ENCODE results near the gene PSMD4.
"Not testable (repeated sequence)": the region's sequence is repeated elsewhere in the genome, so short reads cannot be mapped to it uniquely, and the experiment has no call there.

Gene PSMD4

DNA sequence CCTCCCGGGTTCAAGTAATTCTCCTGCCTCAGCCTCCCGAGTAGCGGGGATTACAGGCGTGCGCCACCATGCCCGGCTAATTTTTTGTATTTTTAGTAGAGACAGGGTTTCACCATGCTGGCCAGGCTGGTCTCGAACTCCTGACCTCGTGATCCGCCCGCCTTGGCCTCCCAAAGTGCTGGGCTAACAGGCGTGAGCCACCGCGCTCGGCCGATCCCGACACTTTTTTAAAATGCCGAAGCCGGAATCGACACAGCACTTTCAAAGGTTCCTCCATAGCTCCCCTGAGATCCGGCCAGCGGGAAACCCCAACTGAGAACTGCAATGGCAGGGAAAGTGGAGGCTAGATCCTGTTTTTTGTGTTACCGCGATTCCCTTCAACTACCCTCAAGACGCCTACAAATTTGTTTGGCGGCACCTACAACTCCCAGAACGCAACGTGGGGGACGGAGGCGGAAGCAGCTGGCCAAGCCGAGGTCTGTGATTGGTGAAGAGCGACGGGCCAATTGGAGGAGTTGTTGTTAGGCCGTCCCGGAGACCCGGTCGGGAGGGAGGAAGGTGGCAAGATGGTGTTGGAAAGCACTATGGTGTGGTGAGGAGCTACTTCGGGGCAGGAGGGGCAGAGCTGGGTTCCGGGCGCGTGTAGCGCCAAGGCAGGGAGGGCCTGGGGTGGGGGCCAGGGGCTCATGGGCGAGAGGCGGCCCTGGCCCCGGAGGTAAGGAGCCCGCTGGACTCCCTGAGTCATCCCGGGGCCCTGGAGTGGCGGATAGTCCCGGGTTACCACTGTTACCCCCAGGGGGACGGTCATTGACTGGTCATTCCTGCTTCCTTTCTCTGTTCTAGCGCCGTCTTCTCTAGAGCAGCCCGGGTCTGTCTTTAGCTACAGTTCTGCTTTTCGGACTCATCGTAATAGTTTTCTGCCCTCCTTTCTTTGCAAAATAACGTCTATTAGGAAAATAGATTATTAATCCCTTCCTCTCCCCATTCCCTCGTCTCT, at the start of gene PSMD4:
TSS of gene PSMD4 (plus strand) at position 518 of the 997 bp plus-strand sequence. CDS start at position 567, 49 bp downstream.
- Histone ChIP-seq H3K36me3 (ENCODE audit: control insufficient read depth, insufficient read depth, low read length) (no peaks in the 10 kb centered on the region), H3K4me1 (ENCODE audit: control insufficient read depth, insufficient read depth, low read length) (no peaks in the 10 kb centered on the region), H3K27ac (ENCODE audit: low read length) (no peak within 1 kb of the TSS), H3K27me3 (ENCODE audit: control insufficient read depth, insufficient read depth, low read length) (no peaks in the 10 kb centered on the region), H3K9me3 (ENCODE audit: control insufficient read depth, insufficient read depth, low read length) (no peaks in the 10 kb centered on the region), H3K4me3 (ENCODE audit: low read length) (peak within 1 kb of the TSS; percentile 99)
- DNase-seq (ENCODE audit: low read depth, low spot score): peak; percentile 98
- WGBS (ENCODE audit: insufficient coverage, insufficient read length): no CpG with 5 or more reads among the region's 56 CpGs

DNA sequence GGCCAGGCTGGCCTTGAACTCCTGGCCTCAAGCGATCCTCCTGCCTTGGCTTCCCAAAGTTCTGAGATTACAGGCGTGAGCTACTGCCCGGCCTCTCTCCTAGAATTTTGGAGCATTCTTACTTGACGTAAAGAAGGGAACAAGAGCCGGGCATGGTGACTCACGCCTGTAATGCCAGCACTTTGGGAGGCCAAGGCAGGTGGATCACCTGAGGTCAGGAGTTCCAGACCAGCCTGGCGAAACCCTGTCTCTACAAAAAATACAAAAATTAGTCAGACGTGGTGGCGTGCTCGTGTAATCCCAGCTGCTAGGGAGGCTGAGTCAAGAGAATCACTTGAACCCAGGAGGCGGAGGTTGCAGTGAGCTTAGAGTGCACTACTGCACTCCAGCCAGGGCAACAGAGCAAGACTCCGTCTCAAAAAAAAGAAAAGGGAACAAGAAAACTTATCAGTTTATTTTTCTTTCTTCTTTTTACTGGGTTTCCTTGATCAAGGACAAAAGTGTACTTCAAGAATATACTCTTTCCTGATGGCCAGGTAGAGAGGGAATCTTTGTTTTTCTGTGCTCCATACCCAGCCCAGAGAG, 49.1 kb upstream of the PSMD4 start:
- H3K4me3 ChIP-seq (ENCODE audit: low read length); DNase-seq (ENCODE audit: low read depth, low spot score); H3K4me1 ChIP-seq (ENCODE audit: control insufficient read depth, insufficient read depth, low read length); H3K9me3 ChIP-seq (ENCODE audit: control insufficient read depth, insufficient read depth, low read length); H3K36me3 ChIP-seq (ENCODE audit: control insufficient read depth, insufficient read depth, low read length); H3K27me3 ChIP-seq (ENCODE audit: control insufficient read depth, insufficient read depth, low read length); H3K27ac ChIP-seq (ENCODE audit: low read length): not testable (repeated sequence)
- no CpG with 5 or more reads among the region's 12 CpGs for WGBS (ENCODE audit: insufficient coverage, insufficient read length)

DNA sequence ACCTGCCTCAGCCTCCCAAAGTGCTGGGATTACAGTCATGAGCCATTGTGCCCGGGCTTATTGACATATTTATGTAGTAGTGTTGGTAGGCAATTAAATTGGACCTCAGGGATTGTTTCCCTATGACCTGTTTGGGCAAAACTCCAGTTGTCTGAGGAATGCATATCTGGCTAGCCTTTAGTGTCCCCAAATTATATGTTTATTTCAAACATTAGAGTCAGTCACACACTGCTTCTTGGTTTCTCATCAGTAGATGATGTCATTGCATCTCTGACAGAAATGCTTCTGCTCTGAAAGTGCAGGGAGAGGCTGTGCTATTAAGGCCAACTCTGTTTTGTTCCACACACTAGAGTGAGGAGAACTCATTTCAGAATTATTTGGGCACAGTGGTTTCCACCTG, 43.7 kb upstream of the PSMD4 start:
- H3K36me3 ChIP-seq (ENCODE audit: control insufficient read depth, insufficient read depth, low read length): no peaks in the 10 kb centered on the region; the same call in 1 of the 2 replicates
- no CpG with 5 or more reads among the region's 1 CpG for WGBS (ENCODE audit: insufficient coverage, insufficient read length)

DNA sequence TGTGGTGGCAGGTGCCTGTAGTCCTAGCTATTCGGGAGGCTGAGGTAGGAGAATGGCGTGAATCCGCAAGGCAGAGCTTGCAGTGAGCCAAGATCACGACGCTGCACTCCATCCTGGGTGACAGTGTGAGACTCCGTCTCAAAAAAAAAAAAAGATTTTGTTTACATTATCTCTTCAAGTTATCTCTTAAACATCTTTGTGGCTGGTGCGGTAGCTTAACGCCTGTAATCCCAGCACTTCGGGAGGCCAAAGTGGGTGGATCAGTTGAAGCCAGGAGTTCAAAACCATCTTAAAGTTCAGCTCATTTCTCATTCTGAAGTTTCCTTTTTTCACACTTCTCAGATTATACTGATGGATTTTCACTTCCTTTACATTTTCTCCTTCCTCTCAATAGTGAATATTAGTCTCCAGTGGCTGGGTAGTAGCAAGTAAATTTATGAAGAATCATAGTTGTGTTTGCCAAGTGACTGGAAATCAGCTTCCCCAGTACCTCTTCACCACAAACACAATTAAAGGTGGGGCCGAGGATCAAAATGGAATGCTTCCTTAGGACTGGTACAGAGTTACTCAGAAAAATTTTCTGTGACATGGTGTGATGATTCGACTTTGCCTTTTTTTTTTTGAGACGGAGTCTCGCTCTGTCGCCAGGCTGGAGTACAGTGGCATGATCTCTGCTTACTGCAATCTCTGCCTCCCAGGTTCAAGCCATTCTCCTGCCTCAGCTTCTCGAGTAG, 42.4 kb upstream of the PSMD4 start:
- Histone ChIP-seq H3K4me1 (ENCODE audit: control insufficient read depth, insufficient read depth, low read length) (no peaks in the 10 kb centered on the region), H3K36me3 (ENCODE audit: control insufficient read depth, insufficient read depth, low read length) (no peaks in the 10 kb centered on the region; the same call in 1 of the 2 replicates), H3K27ac (ENCODE audit: low read length) (no peak overlapping the region), H3K4me3 (ENCODE audit: low read length) (no peak overlapping the region), H3K27me3 (ENCODE audit: control insufficient read depth, insufficient read depth, low read length) (no peaks in the 10 kb centered on the region), H3K9me3 (ENCODE audit: control insufficient read depth, insufficient read depth, low read length) (no peaks in the 10 kb centered on the region)
- no CpG with 5 or more reads among the region's 15 CpGs for WGBS (ENCODE audit: insufficient coverage, insufficient read length)
- DNase-seq (ENCODE audit: low read depth, low spot score): no peak

More for the DNA sequence above, 43.7 kb upstream of the PSMD4 start:
- Histone ChIP-seq H3K4me1 (ENCODE audit: control insufficient read depth, insufficient read depth, low read length) (no peaks in the 10 kb centered on the region), H3K27me3 (ENCODE audit: control insufficient read depth, insufficient read depth, low read length) (no peaks in the 10 kb centered on the region), H3K27ac (ENCODE audit: low read length) (no peak overlapping the region), H3K9me3 (ENCODE audit: control insufficient read depth, insufficient read depth, low read length) (no peaks in the 10 kb centered on the region), H3K4me3 (ENCODE audit: low read length) (no peak overlapping the region)
- DNase-seq (ENCODE audit: low read depth, low spot score): no peak

DNA sequence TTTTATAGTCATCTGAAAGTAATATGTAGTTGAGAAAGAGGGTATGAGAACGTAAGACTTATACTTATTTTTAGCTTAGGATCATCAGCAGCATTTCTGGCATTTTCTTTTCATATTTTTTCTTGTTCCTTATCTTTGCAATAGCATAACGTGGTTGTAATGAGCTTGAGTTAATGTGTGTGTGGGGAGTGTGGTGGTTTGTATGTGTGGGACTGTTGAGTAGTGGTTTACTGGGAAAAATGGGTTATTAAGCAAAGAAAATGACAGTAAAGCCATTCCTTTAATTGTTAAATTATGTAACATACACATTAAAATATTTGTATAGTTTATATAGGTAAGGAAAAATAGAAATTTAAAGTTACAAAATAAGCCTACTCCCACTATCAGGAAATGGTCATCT, 41.0 kb upstream of the PSMD4 start:
- Histone ChIP-seq H3K27ac (ENCODE audit: low read length) (no peak overlapping the region), H3K9me3 (ENCODE audit: control insufficient read depth, insufficient read depth, low read length) (no peaks in the 10 kb centered on the region), H3K4me3 (ENCODE audit: low read length) (no peak overlapping the region), H3K36me3 (ENCODE audit: control insufficient read depth, insufficient read depth, low read length) (no peaks in the 10 kb centered on the region; the same call in 1 of the 2 replicates), H3K27me3 (ENCODE audit: control insufficient read depth, insufficient read depth, low read length) (no peaks in the 10 kb centered on the region), H3K4me1 (ENCODE audit: control insufficient read depth, insufficient read depth, low read length) (no peaks in the 10 kb centered on the region)
- WGBS (ENCODE audit: insufficient coverage, insufficient read length): 100% methylated on average over 1 of the region's 2 CpGs
- DNase-seq (ENCODE audit: low read depth, low spot score): no peak

DNA sequence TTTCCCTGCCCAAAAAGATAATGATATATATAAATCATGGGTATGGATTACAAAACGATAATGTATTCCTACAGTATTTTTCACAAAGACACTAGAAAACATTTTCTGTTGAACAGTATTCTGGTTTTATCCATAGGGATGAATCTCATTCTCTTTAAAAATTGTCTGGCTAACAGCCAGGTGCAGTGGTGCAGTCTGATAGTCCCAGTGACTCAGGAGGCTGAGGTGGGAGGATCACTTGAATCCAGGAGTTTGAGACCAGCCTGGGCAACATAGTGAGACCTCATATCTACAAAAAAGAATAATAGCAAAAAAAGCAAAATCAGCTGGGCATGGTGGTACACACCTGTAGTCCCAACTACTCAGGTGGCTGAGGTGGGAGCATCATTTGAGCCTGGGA, 32.9 kb upstream of the PSMD4 start:
- H3K4me3 ChIP-seq (ENCODE audit: low read length): no peak overlapping the region
- WGBS (ENCODE audit: insufficient coverage, insufficient read length): no CpG with 5 or more reads among the region's 1 CpG
- H3K27ac ChIP-seq (ENCODE audit: low read length): no peak overlapping the region
- H3K27me3 ChIP-seq (ENCODE audit: control insufficient read depth, insufficient read depth, low read length): no peaks in the 10 kb centered on the region
- no peak for DNase-seq (ENCODE audit: low read depth, low spot score)
- no peaks in the 10 kb centered on the region for H3K4me1 ChIP-seq (ENCODE audit: control insufficient read depth, insufficient read depth, low read length)
- no peaks in the 10 kb centered on the region for H3K9me3 ChIP-seq (ENCODE audit: control insufficient read depth, insufficient read depth, low read length)
- H3K36me3 ChIP-seq (ENCODE audit: control insufficient read depth, insufficient read depth, low read length): no peaks in the 10 kb centered on the region

DNA sequence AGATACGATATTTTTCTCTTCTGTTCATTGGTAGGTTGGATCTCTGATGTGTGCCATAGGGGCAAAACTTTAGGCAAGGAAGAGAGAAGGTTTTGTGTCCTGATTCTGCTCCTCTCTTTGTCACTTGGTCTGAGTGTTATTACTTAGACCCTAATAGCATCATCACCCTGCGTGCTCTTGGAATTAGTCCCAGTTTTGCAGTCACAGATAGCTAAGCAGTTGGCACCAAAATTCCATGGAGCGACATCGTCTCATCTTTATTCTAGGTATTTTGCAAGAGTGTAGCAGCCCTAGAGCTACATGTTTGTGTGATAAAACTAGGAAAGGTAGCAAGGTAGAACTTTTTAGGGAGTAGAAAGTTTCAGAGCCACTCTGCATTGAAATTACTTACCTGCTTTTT, 32.4 kb upstream of the PSMD4 start:
- Histone ChIP-seq H3K9me3 (ENCODE audit: control insufficient read depth, insufficient read depth, low read length) (no peaks in the 10 kb centered on the region), H3K4me1 (ENCODE audit: control insufficient read depth, insufficient read depth, low read length) (no peaks in the 10 kb centered on the region), H3K4me3 (ENCODE audit: low read length) (no peak overlapping the region), H3K36me3 (ENCODE audit: control insufficient read depth, insufficient read depth, low read length) (no peaks in the 10 kb centered on the region), H3K27ac (ENCODE audit: low read length) (no peak overlapping the region), H3K27me3 (ENCODE audit: control insufficient read depth, insufficient read depth, low read length) (no peaks in the 10 kb centered on the region)
- WGBS (ENCODE audit: insufficient coverage, insufficient read length): no CpG with 5 or more reads among the region's 4 CpGs
- no peak for DNase-seq (ENCODE audit: low read depth, low spot score)

DNA sequence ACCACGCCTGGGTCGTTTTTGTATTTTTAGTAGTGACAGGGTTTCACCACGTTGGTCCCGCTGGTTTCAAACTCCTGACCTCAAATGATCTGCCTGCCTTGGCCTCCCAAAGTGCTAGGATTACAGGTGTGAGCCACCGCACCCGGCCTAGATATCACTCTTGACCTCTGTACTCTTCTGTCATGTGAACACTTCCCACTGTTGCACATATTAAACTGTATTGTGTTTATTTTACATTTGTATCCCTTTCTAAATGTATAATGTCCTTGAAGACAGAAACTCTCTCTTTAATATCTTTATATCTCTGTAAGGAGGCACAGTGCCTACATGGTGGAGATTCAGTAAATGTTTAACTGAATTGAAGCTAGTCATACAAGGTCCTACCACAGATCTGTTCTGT, 19.3 kb upstream of the PSMD4 start:
- Histone ChIP-seq H3K27me3 (ENCODE audit: control insufficient read depth, insufficient read depth, low read length) (no peaks in the 10 kb centered on the region), H3K9me3 (ENCODE audit: control insufficient read depth, insufficient read depth, low read length) (no peaks in the 10 kb centered on the region), H3K4me3 (ENCODE audit: low read length) (no peak overlapping the region), H3K4me1 (ENCODE audit: control insufficient read depth, insufficient read depth, low read length) (no peaks in the 10 kb centered on the region), H3K27ac (ENCODE audit: low read length) (no peak overlapping the region), H3K36me3 (ENCODE audit: control insufficient read depth, insufficient read depth, low read length) (peaks cover 33% of the 10 kb centered on the region; the same call in 1 of the 2 replicates)
- DNase-seq (ENCODE audit: low read depth, low spot score): no peak
- no CpG with 5 or more reads among the region's 6 CpGs for whole genome bisulfite sequencing (ENCODE audit: insufficient coverage, insufficient read length)

DNA sequence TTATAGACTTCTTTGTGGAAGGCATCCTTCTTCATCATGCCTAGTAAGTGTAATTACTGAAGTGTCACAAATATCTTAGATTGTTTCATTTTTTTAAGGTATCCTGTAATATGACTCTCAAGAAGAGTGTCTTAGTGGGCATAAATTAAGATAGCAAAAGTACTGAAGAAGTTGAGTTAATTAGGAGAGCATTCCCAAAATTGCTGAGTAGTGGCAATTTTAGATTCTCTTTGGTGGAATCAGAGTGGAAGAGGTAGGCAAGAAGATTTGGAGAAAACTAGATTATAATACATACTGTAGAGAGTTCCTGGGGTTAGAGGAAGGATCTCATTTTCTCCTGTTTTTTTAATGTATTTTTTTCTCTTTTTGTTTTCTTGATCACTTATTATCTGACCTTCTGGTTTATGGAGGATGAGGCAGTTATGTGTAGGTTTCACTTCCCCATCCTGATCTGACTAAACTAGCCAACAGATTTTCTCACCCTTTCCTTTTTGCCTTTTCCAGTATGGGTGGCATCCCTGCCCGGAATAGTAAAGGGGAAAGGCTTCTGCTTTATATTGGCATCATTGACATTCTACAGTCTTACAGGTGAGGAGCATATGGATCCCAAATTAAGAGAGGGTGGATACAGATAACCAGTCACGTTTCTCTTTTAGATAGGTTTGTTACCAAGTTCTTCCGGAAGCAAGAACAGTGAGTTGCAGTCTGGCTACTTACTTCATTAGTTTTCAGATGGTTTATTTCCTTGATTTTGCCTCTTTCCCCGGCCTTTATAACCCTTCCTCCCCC, 16.7 kb upstream of the PSMD4 start:
- Histone ChIP-seq H3K4me3 (ENCODE audit: low read length) (no peak overlapping the region), H3K36me3 (ENCODE audit: control insufficient read depth, insufficient read depth, low read length) (peaks cover 37% of the 10 kb centered on the region; the same call in 1 of the 2 replicates), H3K27me3 (ENCODE audit: control insufficient read depth, insufficient read depth, low read length) (no peaks in the 10 kb centered on the region), H3K4me1 (ENCODE audit: control insufficient read depth, insufficient read depth, low read length) (no peaks in the 10 kb centered on the region), H3K9me3 (ENCODE audit: control insufficient read depth, insufficient read depth, low read length) (no peaks in the 10 kb centered on the region), H3K27ac (ENCODE audit: low read length) (no peak overlapping the region)
- WGBS (ENCODE audit: insufficient coverage, insufficient read length): no CpG with 5 or more reads among the region's 4 CpGs
- DNase-seq (ENCODE audit: low read depth, low spot score): no peak

DNA sequence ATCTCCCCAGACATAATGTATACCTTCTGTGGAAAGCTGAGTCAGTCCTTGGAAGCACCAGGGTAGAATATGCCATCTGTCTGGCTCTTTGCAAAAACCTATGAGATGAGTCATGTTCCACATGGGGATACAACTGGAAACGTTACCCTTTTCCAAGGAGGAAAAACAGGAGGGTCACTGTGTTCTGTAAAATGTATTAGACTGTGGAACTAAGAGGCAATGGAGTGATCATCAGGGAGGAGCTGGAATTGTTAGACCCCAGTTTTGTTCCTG, 16.1 kb upstream of the PSMD4 start:
- Histone ChIP-seq H3K4me3 (ENCODE audit: low read length) (no peak overlapping the region), H3K27ac (ENCODE audit: low read length) (no peak overlapping the region), H3K9me3 (ENCODE audit: control insufficient read depth, insufficient read depth, low read length) (no peaks in the 10 kb centered on the region), H3K36me3 (ENCODE audit: control insufficient read depth, insufficient read depth, low read length) (peaks cover 42% of the 10 kb centered on the region; the same call in 1 of the 2 replicates), H3K27me3 (ENCODE audit: control insufficient read depth, insufficient read depth, low read length) (no peaks in the 10 kb centered on the region), H3K4me1 (ENCODE audit: control insufficient read depth, insufficient read depth, low read length) (no peaks in the 10 kb centered on the region)
- no peak for DNase-seq (ENCODE audit: low read depth, low spot score)
- WGBS (ENCODE audit: insufficient coverage, insufficient read length): no CpG with 5 or more reads among the region's 1 CpG
